Measurements from ENCODE around the gene AGBL5.

Gene AGBL5

DNA sequence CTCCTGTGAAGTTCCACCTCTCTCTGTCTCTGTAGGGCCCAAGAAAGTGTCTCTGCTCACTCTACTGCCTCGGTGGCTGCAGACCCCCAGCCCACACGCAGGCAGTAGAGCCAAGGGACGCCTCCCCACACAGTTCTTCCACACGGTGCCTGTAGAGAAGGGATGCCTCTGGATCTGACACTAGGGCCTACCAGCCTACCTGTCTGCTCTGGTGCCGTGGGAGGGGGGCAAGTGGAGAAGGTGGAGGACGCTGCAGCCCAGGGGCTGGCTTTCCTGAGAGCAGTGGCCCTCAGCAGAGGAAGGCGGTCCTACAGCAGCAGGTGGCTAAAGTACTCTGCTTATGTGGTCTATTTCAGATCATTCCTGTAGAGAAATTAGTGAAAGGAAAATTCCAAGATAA, 27.7 kb upstream of the AGBL5 start:
- no peak for DNase-seq (ENCODE audit: low read depth)

DNA sequence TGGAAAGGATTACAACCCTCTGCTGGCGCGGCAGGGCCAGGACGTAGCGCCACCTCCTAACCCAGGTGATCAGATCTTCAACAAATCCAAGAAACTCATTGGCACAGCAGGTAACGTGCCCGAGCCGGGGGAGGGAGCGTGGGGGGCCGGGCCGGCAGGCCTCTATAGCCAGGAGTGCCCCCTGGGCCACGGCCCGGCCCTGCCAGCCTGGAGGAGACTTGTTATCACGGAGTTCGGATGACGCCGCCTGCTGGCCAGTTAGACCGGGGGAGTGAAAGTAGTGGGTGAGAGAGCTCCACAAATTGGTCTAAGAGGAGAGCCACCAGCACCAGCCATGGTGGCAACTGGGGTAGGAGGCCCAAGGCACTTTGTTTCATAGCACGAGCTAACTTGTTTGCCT, 27.3 kb upstream of the AGBL5 start:
- no peak for DNase-seq (ENCODE audit: low read depth)

DNA sequence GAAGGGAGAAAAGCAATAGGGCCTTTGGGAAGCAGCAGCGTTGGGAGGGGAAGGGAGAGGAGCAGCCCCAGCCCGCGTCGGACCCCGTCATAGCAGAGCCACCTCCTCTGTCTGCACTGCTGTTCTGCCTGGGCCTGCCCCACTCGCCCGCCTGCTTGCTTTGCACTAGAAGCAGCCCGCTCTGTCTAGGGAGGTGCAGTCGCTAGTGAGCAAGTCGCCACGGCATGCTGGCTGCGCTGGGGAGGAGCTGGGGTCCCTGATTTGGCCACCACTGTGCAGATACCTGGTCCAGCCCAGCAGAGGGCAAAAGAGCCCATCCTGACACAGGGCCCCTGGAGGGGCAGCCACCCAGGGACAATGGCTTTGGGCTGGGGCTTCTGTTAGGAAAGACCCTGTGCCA, 26.7 kb upstream of the AGBL5 start:
- DNase-seq (ENCODE audit: low read depth), result no peak

DNA sequence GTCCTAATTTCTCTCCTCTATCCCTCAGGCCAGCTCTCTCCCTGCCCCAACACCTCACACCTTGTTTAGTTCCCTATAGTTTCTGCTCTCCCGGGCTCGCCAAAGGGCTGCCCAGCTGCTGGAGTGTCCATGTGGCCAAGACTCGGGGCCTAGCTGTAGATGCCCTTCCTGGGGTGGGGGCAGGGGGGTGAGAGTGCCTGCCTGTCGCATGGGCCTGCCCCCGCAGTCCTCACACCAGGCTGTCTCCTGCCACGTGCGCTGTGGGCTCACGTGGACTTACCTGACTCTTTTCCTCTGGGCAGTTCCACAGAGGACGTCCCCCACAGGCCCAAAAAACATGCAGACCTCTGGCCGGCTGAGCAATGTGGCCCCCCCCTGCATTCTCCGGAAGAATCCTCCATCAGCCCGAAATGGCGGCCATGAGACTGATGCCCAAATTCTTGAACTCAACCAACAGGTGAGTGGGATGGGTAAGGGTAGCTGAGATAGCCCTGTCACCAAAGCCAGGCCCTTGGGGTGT, 26.1 kb upstream of the AGBL5 start:
- DNase-seq (ENCODE audit: low read depth), result no peak

DNA sequence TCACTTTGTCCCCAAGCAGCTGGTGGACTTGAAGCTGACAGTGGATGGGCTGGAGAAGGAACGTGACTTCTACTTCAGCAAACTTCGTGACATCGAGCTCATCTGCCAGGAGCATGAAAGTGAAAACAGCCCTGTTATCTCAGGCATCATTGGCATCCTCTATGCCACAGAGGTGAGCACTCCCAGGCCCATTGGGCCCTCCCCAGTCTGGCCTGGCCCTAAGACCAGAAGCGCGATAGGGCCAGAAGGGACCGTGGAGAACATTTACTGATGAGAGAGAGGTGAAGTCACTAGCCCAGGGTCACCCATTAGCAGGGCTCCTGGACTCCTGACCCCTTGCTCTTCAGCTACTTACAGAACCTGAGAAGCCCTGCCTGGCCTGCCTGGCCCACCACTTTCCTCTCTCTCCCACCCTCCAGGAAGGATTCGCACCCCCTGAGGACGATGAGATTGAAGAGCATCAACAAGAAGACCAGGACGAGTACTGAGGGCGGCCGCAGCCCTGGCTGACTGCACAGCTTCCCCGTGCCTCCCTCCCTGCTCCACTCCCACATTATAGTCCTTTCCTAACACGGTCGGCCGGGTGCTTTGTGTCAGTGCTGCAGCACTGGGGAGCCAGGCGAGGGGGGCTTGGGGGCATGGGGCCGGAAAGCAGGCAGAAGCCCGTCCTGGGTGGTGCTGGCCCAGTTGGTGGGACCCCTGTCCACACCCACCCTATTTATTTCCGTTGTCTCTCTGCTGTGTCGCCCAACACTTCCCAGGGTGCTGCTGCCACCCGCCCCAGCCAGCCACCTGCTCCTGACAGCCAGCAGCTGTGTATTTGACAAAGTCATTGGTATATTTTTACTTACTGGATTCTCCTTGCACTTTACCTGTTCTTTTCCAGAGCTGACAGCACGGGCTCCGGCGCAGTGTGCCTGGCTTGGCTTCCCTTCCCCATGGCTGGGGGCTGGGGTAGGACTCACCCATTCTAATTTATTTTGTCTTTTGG, 25.3 kb upstream of the AGBL5 start:
- no peak for DNase-seq (ENCODE audit: low read depth)

DNA sequence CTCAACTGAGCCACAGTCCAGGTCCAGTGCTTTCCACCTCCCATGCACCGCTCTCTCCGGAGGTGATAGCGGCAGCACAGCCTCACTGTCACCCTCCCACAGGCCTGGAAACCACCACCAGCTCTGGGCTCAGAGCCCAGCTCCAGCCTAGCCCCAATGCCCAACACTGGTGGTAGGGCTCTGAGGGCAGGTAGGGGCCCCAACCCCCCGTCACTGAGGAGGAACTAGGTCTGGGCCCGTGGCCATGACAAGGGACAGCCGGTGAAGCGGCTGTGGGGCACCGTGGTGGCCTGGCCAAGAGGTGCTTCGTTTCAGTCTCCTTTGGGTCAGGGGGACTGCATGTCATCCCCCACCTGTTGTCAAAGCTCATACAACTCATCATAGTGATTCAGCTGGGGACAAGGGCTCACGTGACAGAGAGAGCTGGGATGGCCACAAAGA, 24.2 kb upstream of the AGBL5 start:
- no peak for DNase-seq (ENCODE audit: low read depth)

DNA sequence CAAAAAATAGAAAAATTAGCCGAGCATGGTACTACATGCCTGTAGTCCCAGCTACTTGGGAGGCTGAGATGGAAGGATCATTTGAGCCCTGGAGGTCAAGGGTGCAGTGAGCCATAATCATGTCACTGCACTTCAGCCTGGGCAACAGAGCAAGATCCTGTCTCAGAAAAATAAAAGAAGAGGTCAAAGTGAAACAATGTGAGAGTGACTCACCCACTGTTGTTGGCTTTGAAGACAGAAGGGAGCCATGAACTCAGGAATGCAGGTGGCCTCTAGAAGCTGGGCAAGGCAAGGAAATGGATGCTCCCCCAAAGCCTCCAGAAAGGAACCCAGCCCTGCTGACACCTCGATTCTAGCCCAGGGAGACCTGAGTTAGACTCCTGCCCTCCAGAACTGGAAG, 22.4 kb upstream of the AGBL5 start:
- DNase-seq (ENCODE audit: low read depth), result no peak

DNA sequence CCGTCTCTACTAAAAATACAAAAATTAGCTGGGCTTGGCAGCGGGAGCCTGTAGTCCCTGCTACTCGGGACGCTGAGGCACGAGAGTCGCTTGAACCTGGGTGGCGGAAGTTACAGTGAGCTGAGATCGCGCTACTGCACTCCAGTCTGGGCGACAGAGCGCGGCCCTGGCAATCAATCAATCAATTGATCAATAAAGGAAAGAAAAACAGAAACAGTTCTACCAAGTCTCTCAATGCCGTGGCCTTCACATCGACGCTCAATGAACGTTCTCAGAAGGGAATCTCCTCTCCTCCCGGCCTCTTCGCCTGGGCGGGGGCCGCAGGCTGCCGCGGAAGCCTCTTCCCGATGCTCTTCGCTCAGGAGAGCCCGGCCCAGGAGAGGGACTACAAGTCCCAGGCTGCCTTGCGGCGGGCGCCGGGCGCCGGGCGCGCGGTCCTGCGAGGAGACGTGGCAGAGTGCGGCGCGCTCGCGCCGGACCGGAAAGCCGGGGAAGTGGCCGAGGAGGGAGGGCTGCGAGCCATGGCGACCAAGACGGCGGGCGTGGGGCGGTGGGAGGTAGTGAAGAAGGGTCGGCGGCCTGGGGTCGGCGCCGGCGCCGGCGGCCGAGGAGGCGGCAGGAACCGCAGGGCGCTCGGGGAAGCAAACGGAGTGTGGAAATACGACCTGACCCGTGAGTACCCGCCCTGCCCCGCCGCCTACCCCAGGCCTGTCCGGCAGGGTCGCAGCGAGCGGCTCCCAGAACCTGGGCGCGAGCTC, 18.8 kb upstream of the AGBL5 start, which contains the start of gene TMEM214:
Gene TMEM214, plus strand, starts transcription at position 471 of the 758 bp plus-strand sequence. Its CDS starts 51 bp downstream, at position 522.
- DNase-seq (ENCODE audit: low read depth), result peak; percentile 63

DNA sequence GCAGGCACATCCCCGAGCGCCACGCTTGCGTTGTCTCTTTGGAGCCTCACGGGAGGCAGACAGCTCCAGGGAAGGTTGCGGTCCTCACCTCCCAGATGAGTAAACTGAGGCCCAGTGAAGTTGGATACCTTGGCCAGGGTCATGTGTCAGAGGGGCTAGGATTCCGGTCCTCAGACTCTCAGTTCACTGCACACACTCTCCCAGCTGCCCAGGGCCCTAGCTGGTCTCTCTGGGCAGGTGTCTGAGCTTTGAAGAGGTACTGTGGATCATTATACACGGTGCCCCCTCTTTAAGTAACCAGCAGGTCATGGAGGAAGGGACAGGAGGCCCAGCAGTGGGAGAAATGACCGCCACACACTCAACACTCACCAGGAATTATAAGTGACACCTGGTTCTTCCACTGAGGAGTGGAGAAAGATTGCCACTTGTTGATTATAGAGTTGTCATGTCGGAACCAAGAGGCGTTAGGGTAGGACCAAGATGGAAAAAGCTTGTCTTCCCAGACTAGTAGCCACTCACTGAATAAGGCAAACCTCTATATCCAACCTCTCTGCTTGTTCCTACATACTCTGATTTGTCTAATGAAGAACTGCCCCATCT, 18.1 kb upstream of the AGBL5 start:
- no peak for DNase-seq (ENCODE audit: low read depth)

DNA sequence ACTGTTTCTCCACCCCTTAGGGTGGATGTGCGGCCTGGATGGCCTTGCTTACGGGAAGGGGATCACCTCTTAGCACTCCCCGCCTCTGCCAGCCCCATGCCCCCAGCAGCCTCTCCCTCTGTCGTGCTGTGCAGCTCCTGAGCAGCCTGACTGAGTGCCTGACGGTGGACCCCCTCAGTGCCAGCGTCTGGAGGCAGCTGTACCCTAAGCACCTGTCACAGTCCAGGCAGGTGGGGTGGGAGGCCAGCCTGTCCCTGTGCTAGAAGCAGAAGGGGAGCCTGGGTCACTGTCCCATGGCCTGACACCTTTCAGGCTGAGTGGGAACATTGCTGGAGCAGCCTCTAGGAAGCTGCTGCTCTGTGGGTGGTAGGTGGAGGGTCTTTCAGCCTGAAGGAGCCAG, 13.5 kb upstream of the AGBL5 start:
- DNase-seq (ENCODE audit: low read depth), result no peak

DNA sequence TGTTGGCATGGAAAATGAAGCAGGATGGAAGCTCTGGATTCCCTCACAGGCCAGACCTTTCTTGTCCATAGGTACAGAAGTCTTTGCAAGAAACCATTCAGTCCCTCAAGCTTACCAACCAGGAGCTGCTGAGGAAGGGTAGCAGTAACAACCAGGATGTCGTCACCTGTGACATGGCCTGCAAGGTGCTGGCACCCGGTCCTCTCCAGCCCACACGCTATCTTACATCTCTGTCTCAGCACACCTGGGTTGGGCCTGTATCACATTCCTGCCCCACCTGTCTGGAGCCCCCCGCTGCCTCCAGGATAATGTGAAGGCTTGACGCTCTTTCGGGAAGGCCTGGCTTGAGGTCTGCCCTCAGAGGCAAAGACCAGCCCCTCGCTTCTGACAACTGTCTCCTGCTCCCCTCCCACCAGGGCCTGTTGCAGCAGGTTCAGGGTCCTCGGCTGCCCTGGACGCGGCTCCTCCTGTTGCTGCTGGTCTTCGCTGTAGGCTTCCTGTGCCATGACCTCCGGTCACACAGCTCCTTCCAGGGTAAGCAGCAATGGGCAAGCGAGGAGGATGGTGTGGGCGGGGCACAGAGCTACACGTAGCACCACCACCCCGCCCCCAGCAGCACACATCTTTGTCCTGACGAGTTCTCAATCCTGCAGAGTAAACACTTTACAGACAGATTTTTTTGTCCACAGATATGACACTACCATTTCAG, 12.7 kb upstream of the AGBL5 start:
- no peak for DNase-seq (ENCODE audit: low read depth)

DNA sequence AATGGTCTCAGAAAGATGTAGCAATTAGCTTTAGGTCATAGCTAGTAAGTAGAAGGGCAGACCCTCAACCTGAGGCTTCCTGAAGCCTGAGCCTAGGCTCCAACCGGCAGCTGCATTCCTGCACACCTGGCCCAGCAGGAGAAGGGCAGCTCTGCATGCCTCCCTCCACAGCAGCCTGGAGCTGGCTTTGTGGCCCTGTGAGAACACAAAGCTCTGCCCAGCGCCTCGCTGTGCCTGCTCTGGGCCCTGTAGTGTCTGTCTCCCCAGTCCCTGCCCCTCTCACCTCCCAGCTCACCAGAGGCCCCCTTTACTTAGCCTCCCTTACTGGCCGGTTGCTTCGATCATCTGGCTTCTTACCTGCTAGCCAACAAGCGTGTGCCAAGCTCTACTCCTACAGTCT, 12.0 kb upstream of the AGBL5 start:
- no peak for DNase-seq (ENCODE audit: low read depth)

DNA sequence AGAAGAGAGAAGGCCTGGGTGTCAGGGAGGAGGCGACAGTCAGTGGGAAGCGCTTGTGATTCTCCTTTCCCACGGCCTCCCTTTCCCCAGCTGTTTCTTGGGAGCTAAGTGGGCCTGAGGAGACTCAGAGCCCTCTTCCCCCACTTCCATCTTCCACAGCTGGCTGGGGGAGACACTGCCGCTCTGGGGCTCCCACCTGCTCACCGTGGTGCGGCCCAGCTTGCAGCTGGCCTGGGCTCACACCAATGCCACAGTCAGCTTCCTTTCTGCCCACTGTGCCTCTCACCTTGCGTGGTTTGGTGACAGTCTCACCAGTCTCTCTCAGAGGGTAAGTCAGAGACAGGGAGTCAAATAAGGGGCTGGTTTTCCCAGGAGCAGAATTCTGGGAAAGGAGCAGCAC, 11.6 kb upstream of the AGBL5 start:
- DNase-seq (ENCODE audit: low read depth), result no peak

DNA sequence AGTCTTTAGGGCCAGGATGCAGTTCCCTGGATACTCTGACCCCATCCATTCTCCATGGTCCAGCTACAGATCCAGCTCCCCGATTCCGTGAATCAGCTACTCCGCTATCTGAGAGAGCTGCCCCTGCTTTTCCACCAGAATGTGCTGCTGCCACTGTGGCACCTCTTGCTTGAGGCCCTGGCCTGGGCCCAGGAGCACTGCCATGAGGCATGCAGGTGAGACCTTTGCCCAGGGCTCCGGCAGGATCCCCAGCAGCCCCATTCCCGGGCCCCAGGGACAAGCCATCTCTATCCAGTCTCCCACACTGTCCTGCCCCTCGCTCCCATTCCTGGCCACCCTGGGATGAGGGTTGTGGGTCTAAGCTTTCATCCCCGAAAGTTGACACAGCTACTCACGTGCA, 11.2 kb upstream of the AGBL5 start:
- DNase-seq (ENCODE audit: low read depth), result no peak

DNA sequence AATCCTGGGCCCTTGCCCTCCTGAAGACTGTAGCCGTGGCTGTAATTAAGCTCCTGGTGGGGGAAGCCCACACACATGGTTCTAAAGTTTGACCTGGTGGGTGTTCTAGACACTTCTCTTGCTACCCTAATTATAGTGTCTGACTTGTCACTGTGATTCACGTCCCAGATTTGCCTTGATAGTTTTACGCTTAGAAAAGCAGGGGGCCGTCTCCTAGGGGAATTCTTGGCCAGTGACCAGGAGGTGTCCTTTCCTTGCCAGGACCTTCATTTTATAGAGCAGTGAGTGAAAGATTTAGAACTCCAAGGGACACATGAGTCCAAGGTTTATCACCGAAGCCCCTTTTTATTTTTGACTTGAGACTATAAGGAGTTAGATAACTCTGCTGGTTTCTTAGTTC, 9.7 kb upstream of the AGBL5 start:
- DNase-seq (ENCODE audit: low read depth), result no peak

DNA sequence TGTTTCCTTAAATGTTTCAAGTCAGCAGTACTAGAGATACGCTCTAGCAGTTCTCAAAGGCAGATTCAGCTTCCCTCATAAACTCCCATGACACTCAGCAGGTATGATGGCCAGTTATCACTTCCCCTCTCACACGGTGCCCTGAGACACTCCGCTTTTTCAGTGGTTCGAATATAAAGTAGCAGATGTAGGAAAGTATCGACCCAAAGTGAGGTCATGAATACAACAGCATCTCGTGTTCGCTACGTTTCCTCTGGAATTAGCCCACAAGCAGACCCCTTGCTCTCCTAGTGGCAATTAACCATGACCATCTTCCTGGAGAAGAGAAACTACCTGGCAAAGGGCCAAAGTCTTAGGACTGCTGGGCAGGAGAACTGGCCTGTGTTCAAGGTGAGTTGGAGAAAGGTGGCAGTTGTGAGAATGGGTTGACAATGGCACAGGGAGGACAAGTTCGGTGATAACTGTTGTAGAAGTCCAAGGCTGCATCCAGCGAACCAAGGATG, 9.3 kb upstream of the AGBL5 start:
- no peak for DNase-seq (ENCODE audit: low read depth)

DNA sequence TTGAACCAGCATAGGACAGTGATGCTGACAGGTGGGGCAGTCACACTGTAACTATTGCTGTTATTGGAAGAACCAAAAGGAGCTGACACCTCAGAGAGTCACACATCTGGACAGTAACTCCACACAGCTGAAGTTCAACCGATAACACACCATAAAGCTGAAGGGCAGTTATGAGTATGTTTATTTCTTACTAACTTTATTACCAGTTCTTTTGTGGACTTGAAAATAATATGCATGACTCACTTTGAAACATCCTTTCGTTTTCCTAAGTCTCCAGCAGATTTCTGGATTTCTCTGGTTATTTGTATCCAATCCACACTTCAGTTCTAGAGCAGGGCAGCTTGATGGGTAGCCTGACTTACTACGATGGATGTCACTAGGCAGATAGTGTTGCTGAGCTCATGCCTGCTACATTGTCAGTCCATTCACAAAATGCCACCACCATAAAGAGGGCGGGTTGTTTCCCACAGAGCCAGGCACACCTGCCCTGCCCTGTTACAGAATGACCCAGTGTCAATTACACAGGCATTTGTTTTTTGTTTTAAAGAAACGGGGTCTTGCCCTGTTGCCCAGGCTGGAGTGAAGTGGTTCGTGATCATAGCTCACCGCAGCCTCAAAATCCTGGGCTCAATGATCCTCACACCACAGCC, 8.4 kb upstream of the AGBL5 start:
- DNase-seq (ENCODE audit: low read depth), result no peak

DNA sequence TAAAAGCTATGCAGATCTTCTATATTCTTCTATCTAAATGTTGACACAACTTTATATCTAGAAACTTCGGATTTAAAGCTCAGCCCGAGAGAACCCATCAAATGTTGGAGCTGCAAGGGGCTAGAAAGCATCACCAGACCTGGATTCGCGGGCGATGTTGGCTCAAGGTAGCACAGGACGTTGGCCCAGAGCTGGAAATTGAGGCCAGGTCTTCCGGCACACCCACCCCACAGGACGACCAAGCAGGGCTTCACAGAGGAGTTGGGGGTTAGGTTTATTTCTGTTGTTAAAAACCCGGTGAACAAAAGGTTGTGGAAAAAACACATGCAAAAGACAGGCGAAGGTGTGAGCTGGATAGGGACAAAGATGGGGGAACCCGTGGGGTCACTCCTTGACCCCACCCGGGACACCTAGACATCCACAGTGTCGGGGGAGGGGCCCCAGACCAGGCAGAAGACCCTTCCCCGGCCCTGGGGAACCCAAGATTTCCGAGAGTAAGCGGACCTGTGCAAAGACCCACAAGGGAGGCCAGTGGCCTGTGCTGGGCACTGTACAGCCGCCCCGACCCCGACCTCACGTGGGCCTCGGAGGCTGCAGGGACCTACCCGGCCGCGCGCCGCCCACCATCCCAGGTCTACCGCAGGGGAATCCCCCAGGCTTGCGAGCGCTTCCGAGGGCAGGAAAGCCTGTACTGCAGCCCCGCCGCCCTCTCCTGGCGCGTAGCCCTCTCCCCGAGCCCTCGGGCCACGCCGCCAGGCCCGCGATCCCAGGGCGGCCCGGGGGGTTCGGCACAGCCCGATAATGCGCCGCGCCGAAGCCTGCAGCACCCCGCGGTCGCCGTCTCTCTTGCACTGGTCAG, 1.8 kb upstream of the AGBL5 start:
- peak; percentile 54 for DNase-seq (ENCODE audit: low read depth)

DNA sequence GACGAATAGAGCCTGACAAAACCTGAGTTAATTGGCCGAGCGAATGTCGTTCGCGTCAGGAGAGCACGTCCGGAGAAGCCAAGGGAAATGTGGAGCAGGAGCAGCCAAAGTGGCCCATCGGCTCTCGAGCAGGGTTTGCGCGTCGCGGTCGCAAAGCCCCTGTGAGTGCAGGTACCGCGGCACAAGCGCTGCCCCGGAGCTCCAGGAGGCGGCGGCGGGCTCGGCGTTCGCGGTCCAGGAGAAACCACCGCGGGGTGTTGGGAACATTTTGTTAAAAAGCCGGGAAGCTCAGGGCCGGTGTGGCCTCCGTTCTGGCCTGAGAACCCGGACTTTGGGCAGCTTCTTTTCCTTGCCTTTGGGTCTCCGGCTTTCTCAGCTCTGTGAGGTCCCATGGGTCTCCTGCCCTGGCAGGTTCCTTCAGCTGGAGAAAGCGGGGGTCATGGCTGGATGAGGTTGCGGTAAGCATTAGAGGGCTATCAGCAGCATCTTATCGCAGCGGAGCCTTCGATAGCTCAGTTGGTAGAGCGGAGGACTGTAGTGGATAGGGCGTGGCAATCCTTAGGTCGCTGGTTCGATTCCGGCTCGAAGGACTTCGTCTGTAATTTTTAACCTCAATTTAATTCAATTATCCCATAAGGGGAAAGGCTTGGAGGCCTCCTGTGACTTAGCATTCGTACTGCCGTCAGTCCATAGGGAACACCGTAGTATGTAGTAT, 1.0 kb upstream of the AGBL5 start:
- peak; percentile 79 for DNase-seq (ENCODE audit: low read depth)
